K562 (cell line): Measurements from ENCODE around the gene SLC12A6. TPM values are rescaled to one million over a fixed set of nuclear protein-coding genes. Genes with fewer than 3 reads are reported as not detected.

Source experiments
- ATAC-seq: fragments of 200-7000 bp; cut with Tn5 transposase; 3 replicates; pipeline ENCODE4 v1.9.1; 2020; ENCODE audit warnings: moderate library complexity
- BruUV-seq: library from RNA; stranded (reverse); fragments of 400-500 nt; replicated peaks from 2 replicates; lab custom pipeline; 2021; lab: Mats Ljungman, UMichigan
- CTCF ChIA-PET: fragments of 300-600 bp; formaldehyde crosslinking; extraction: SDS; loops from one replicate; lab custom pipeline; 2021; ENCODE audit warnings: low intra/inter-chr PET ratio; lab: Yijun Ruan, JAX
- POLR2A ChIA-PET: fragments of 300-600, 350-650 bp; sonication (Branson Sonifier 250); formaldehyde crosslinking; extraction: SDS; loops from one replicate; lab custom pipeline; 2021; ENCODE audit warnings: antibody characterized with exemption, inconsistent platforms; lab: Yijun Ruan, JAX
- DNase-seq, 4 experiments: peaks; one replicate each; pipeline versions ENCODE4 v3.0.0 to v3.0.0-alpha.2; 2011 to 2018; ENCODE audit warnings: low spot score in 3 of 4, mixed read lengths in 3 of 4; ENCODE audit errors: extremely low read depth in 1 of 4
- FAIRE-seq: peaks from 2 replicates; lab custom pipeline; 2011; peaks lifted over from hg19 to GRCh38; lab: Jason Lieb, UNC
- H2AFZ ChIP-seq: 2 replicates; pipeline ENCODE4 v1.6.0; 2011; ENCODE audit warnings: low read depth, low read length, control low read depth, inconsistent platforms
- H3K27ac ChIP-seq: fragments of 200-600 bp; 3 replicates; pipeline ENCODE4 v1.8.0; 2011; ENCODE audit warnings: low read depth, mild to moderate bottlenecking, control low read depth, inconsistent platforms, low read length, moderate library complexity, mixed read lengths; ENCODE audit errors: extremely low read depth
- H3K27me3 ChIP-seq, 2 experiments: fragments of 300-600 bp in 1 of 2; 2 replicates in 1 of 2; 3 replicates in 1 of 2; pipeline versions ENCODE4 v1.6.0 to v1.8.0; 2011; ENCODE audit warnings: inconsistent platforms in 2 of 2, low read length in 2 of 2, mild to moderate bottlenecking in 1 of 2, mixed read lengths in 1 of 2, moderate library complexity in 1 of 2; ENCODE audit not compliant: control insufficient read depth in 2 of 2, insufficient read depth in 2 of 2
- H3K36me3 ChIP-seq: fragments of 300-600 bp; 3 replicates; pipeline ENCODE4 v1.8.0; 2011; ENCODE audit warnings: mild to moderate bottlenecking, low read length, inconsistent platforms; ENCODE audit not compliant: control insufficient read depth, insufficient read depth
- H3K4me1 ChIP-seq, 2 experiments: fragments of 200-600 bp in 1 of 2; replicated peaks in 1 of 2; 2 replicates in 1 of 2; 3 replicates in 1 of 2; pipeline versions ENCODE4 v1.5.1 to v1.8.0; 2011; ENCODE audit warnings: inconsistent platforms in 2 of 2, low read length in 2 of 2, mild to moderate bottlenecking in 1 of 2, mixed read lengths in 1 of 2, moderate library complexity in 1 of 2; ENCODE audit not compliant: control insufficient read depth in 2 of 2, insufficient read depth in 2 of 2
- H3K4me2 ChIP-seq: 2 replicates; pipeline ENCODE4 v1.6.1; 2011; ENCODE audit warnings: low read length, control low read depth, inconsistent platforms, mixed read lengths; ENCODE audit not compliant: insufficient read depth
- H3K4me3 ChIP-seq: fragments of 200-600 bp; sonication (generic), shearing (Covaris generic); 2 replicates; pipeline ENCODE4 v1.5.1; 2016; ENCODE audit warnings: control low read depth, inconsistent platforms
- H3K79me2 ChIP-seq: fragments of 200-600 bp; 3 replicates; pipeline ENCODE4 v1.8.0; 2011; ENCODE audit warnings: low read length, inconsistent platforms; ENCODE audit not compliant: control insufficient read depth, insufficient read depth
- H3K9ac ChIP-seq, 2 experiments: 2 replicates each; pipeline versions ENCODE4 v1.6.0 to v1.6.1; 2011; ENCODE audit warnings: low read depth in 2 of 2, low read length in 2 of 2, control low read depth in 1 of 2, inconsistent platforms in 1 of 2, mild to moderate bottlenecking in 1 of 2, mixed read lengths in 1 of 2; ENCODE audit not compliant: insufficient read depth in 1 of 2
- H3K9me1 ChIP-seq: one replicate; pipeline ENCODE4 v1.6.0; 2011; ENCODE audit warnings: inconsistent platforms, mild to moderate bottlenecking, low read length, moderate library complexity; ENCODE audit not compliant: control insufficient read depth, insufficient read depth
- H3K9me3 ChIP-seq: replicated peaks from 2 replicates; pipeline ENCODE4 v1.5.1; 2011; ENCODE audit warnings: low read depth, low read length, inconsistent platforms; ENCODE audit not compliant: control insufficient read depth, insufficient read depth
- H4K20me1 ChIP-seq: replicated peaks from 2 replicates; pipeline ENCODE4 v1.6.1; 2011; ENCODE audit warnings: low read length, inconsistent platforms, mixed read lengths; ENCODE audit not compliant: control insufficient read depth, insufficient read depth
- ADNP ChIP-seq: fragments of 200-800 bp; sonication (Bioruptor generic); IDR thresholded peaks from 2 replicates; pipeline ENCODE4 v1.6.1; 2016; ENCODE audit warnings: missing genetic modification characterization, missing compliant biosample characterization
- DACH1 ChIP-seq: fragments of 450-650 bp; IDR thresholded peaks from 2 replicates; pipeline ENCODE4 v1.6.1; 2018; ENCODE audit not compliant: partially characterized antibody
- SAP30 ChIP-seq: fragments of 200-600 bp; sonication (generic); IDR thresholded peaks from 2 replicates; pipeline ENCODE4 v1.6.1; 2012; ENCODE audit warnings: borderline replicate concordance, low read depth, mild to moderate bottlenecking, moderate library complexity, low read length, control low read depth, inconsistent platforms; ENCODE audit not compliant: insufficient read depth, poor library complexity, severe bottlenecking
- TSHZ1 ChIP-seq: fragments of 250-450 bp; sonication (Bioruptor Pico); IDR thresholded peaks from 2 replicates; pipeline ENCODE4 v1.4.0; 2020; ENCODE audit warnings: mild to moderate bottlenecking, moderate library complexity
- ZNF134 ChIP-seq: fragments of 250-450 bp; sonication (Bioruptor Pico); conservative IDR thresholded peaks from 2 replicates; pipeline ENCODE4 v1.4.0; 2020
- WGBS: fragments of 100-300 bp; shearing (Covaris generic); methylation state at CpG from one replicate; pipeline ENCODE4 v1.1.6; 2016; ENCODE audit warnings: low coverage, mixed read lengths; ENCODE audit not compliant: insufficient coverage; ENCODE audit errors: missing lambda C conversion rate; 5-methylcytosine and 5-hydroxymethylcytosine counted together
- in situ Hi-C: fragments of 300-500 bp; cut with MboI; formaldehyde crosslinking; loops from 4 replicates; pipeline ENCODE4 v1.15.0; 2018; ENCODE audit warnings: inconsistent platforms, mixed read lengths
- intact Hi-C: fragments of 100-400 bp; cut with micrococcal nuclease; formaldehyde crosslinking; loops from 2 replicates; pipeline ENCODE4 v1.14.2; 2022
- polyA plus RNA-seq, 8 experiments: library from polyadenylated mRNA; depleted of rRNA in 4 of 8; stranded (reverse) in 5 of 8; unstranded in 3 of 8; fragments of >200 nt; fragmentation: Nextera tagmentation in 2 of 8; fragmentation: Illumina TruSeq in 1 of 8; extraction: Ambion mirVana in 2 of 8; extraction: Trizol in 1 of 8; gene quantifications; 2 replicates each; pipeline versions ENCODE4 v1.2.1 to v1.2.3, GENCODE V29; 2011 to 2014; ENCODE audit warnings: inconsistent platforms in 1 of 8, missing spikeins in 1 of 8
- total RNA-seq, 7 experiments: library from RNA; depleted of rRNA in 6 of 7; stranded (reverse); fragments of >200 nt in 6 of 7; fragmentation: Illumina TruSeq in 2 of 7; extraction: Trizol in 2 of 7; gene quantifications; 2 replicates each; pipeline versions ENCODE4 v1.2.1 to v1.2.3, GENCODE V29; 2011 to 2021; ENCODE audit warnings: low replicate concordance in 1 of 7
- TF ChIP-seq, protein P1 (sequence below): sonication (generic); IDR thresholded peaks from 2 replicates; pipeline ENCODE4 v1.6.1; 2016
- TF ChIP-seq, protein P2 (sequence below): fragments of 250-450 bp; sonication (Bioruptor Pico); IDR thresholded peaks from 2 replicates; pipeline ENCODE4 v1.9.0; 2021; ENCODE audit warnings: mild to moderate bottlenecking
- TF ChIP-seq, protein P3 (sequence below): fragments of 450-650 bp; IDR thresholded peaks from 2 replicates; pipeline ENCODE4 v1.6.1; 2017; ENCODE audit warnings: antibody characterized with exemption
- TF ChIP-seq, protein P4 (sequence below), 2 experiments: IDR thresholded peaks; 2 replicates each; pipeline ENCODE4 v1.6.1; 2011; ENCODE audit warnings: borderline replicate concordance in 1 of 2, control low read depth in 1 of 2, low read depth in 1 of 2, low read length in 1 of 2, mild to moderate bottlenecking in 1 of 2, mixed read lengths in 1 of 2, moderate library complexity in 1 of 2; ENCODE audit not compliant: insufficient read depth in 1 of 2, insufficient read length in 1 of 2, poor library complexity in 1 of 2, severe bottlenecking in 1 of 2; ENCODE audit errors: extremely low read depth in 1 of 2
- TF ChIP-seq, protein P5 (sequence below), 2 experiments: IDR thresholded peaks; 2 replicates each; pipeline ENCODE4 v1.6.1; 2012; ENCODE audit warnings: improper control_type of control experiment in 2 of 2, low read depth in 2 of 2, low read length in 2 of 2, borderline replicate concordance in 1 of 2

SLC12A6 gene
- total and polyA plus RNA-seq, 9 of the 15 experiments (the other 6 are each of a cell fraction or from before 2014, with no cell fraction given) = 1.4 to 16.4 (median 6.7) TPM

- no peaks in the 10 kb centered on the region for H4K20me1 ChIP-seq
- H3K27ac ChIP-seq = no peak overlapping the region; the same call in 2 of the 3 replicates
- H3K36me3 ChIP-seq = peaks cover 10% of the 10 kb centered on the region; the same call in 2 of the 3 replicates
- no TSS peak for BruUV-seq
- no peaks in the 10 kb centered on the region for H3K27me3 ChIP-seq
- no peak overlapping the region for H3K9ac ChIP-seq
- 82% methylated on average over 4 of the region's 4 CpGs for WGBS
- FAIRE-seq = peak; percentile 35
- H3K9me3 ChIP-seq = no peaks in the 10 kb centered on the region
- H3K4me1 ChIP-seq = peaks cover 39 to 44% of the 10 kb centered on the region in 2 experiments
- no peak overlapping the region for H3K4me2 ChIP-seq
- intact Hi-C loops = loop anchor here (5.0 kb wide), 1 partner anchor 92 kb away; no protein-coding TSS in a partner anchor
- ChIA-PET CTCF (no interaction called here), POLR2A (no interaction called here)
- H2AFZ ChIP-seq = peak overlapping the region; percentile 48
- no peak overlapping the region for H3K4me3 ChIP-seq
- H3K79me2 ChIP-seq = no peaks in the 10 kb centered on the region; the same call in 2 of the 3 replicates
- no peak for ATAC-seq
- in situ Hi-C loops = no loop called here
- DNase-seq = no peak
- H3K9me1 ChIP-seq = no peaks in the 10 kb centered on the region
- TF ChIP-seq DACH1 (no peak), SAP30 (no peak), TSHZ1 (CRISPR knock-in tag) (no peak), ADNP (tag) (no peak), ZNF134 (no peak)
- TF ChIP-seq, protein P1, sequence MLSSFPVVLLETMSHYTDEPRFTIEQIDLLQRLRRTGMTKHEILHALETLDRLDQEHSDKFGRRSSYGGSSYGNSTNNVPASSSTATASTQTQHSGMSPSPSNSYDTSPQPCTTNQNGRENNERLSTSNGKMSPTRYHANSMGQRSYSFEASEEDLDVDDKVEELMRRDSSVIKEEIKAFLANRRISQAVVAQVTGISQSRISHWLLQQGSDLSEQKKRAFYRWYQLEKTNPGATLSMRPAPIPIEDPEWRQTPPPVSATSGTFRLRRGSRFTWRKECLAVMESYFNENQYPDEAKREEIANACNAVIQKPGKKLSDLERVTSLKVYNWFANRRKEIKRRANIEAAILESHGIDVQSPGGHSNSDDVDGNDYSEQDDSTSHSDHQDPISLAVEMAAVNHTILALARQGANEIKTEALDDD = no peak
- TF ChIP-seq, protein P2, sequence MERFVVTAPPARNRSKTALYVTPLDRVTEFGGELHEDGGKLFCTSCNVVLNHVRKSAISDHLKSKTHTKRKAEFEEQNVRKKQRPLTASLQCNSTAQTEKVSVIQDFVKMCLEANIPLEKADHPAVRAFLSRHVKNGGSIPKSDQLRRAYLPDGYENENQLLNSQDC (CRISPR knock-in tag) = no peak
- TF ChIP-seq, protein P3, sequence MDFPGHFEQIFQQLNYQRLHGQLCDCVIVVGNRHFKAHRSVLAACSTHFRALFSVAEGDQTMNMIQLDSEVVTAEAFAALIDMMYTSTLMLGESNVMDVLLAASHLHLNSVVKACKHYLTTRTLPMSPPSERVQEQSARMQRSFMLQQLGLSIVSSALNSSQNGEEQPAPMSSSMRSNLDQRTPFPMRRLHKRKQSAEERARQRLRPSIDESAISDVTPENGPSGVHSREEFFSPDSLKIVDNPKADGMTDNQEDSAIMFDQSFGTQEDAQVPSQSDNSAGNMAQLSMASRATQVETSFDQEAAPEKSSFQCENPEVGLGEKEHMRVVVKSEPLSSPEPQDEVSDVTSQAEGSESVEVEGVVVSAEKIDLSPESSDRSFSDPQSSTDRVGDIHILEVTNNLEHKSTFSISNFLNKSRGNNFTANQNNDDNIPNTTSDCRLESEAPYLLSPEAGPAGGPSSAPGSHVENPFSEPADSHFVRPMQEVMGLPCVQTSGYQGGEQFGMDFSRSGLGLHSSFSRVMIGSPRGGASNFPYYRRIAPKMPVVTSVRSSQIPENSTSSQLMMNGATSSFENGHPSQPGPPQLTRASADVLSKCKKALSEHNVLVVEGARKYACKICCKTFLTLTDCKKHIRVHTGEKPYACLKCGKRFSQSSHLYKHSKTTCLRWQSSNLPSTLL = no peak
- TF ChIP-seq, protein P4, sequence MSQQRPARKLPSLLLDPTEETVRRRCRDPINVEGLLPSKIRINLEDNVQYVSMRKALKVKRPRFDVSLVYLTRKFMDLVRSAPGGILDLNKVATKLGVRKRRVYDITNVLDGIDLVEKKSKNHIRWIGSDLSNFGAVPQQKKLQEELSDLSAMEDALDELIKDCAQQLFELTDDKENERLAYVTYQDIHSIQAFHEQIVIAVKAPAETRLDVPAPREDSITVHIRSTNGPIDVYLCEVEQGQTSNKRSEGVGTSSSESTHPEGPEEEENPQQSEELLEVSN (IDR thresholded peaks at IDR 0.05; ENCODE audit: borderline replicate concordance in 1 of 2, extremely low read depth in 1 of 2, insufficient read depth in 1 of 2, insufficient read length in 1 of 2, low read depth in 1 of 2, low read length in 1 of 2, poor library complexity in 1 of 2, severe bottlenecking in 1 of 2) = no peak
- TF ChIP-seq, protein P5, sequence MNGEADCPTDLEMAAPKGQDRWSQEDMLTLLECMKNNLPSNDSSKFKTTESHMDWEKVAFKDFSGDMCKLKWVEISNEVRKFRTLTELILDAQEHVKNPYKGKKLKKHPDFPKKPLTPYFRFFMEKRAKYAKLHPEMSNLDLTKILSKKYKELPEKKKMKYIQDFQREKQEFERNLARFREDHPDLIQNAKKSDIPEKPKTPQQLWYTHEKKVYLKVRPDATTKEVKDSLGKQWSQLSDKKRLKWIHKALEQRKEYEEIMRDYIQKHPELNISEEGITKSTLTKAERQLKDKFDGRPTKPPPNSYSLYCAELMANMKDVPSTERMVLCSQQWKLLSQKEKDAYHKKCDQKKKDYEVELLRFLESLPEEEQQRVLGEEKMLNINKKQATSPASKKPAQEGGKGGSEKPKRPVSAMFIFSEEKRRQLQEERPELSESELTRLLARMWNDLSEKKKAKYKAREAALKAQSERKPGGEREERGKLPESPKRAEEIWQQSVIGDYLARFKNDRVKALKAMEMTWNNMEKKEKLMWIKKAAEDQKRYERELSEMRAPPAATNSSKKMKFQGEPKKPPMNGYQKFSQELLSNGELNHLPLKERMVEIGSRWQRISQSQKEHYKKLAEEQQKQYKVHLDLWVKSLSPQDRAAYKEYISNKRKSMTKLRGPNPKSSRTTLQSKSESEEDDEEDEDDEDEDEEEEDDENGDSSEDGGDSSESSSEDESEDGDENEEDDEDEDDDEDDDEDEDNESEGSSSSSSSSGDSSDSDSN (IDR thresholded peaks at IDR 0.05; ENCODE audit: borderline replicate concordance in 1 of 2, low read depth in 2 of 2, low read length in 2 of 2) = no peak
Observed at GRCh38 chr15:34334672-34335071, 2.9 kb downstream of the SLC12A6 start.
